ENCODE measurements around the gene PRDM16. TPM values are rescaled to one million over a fixed set of nuclear protein-coding genes. Genes with fewer than 3 reads are reported as not detected.

Gene PRDM16
- total and polyA plus RNA-seq, 5 experiments from 2014 or later = not detected

DNA sequence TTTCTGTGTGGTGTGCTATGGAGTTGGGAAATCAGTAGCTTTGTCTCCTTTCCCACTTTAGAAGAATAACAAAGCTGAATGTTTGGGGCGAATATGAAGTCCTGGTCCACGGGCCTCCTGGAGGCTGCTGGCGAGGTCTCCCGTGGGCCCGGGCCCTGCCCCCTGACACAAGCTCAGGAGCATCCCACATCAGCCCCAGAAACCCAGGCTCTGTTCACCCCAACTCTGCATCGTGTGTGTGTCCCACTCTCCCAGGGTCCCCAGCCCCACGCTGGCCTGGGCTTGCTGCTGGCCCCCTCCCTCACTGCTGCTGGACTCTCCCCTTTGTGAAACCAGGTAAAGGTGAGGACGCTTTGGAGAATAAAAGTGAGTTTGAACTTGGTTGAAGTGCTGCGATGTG lies 8.1 kb downstream of the PRDM16 start:
- DNase-seq = no peak
- POLR2A ChIA-PET = no interaction called here
- H3K4me3 Mint-ChIP-seq = no peak overlapping the region
- ATAC-seq = no peak
- H3K4me1 Mint-ChIP-seq = peaks cover 0 to 9% (median 4%) of the 10 kb centered on the region in 4 donors
- no peaks in the 10 kb centered on the region for H3K36me3 Mint-ChIP-seq
- peaks cover 9 to 53% (median 19%) of the 10 kb centered on the region in 5 donors for H3K27me3 Mint-ChIP-seq
- H3K27ac Mint-ChIP-seq = no peak overlapping the region
- no peaks in the 10 kb centered on the region for H3K9me3 Mint-ChIP-seq

DNA sequence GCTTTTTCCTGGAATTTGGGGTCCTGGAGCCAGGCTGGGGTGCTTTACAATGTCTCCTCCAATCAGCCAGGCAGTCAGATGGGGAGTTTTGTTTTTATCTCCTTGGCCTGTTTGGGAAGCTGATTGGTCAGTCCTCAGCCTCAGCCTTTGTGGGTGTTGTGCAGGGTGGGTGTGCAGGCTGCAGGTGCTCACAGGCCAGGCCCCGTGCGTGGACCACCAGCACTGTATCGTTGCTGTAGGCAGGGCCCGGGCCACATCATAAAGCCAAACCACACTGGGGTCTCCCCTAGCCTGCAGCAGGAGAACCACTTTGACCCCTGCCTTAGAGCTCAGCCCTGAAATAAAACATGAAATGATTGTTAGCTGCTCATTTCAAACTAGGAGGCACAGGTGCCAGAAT lies 8.6 kb downstream of the PRDM16 start:
- Mint-ChIP-seq H3K9me3 (no peaks in the 10 kb centered on the region), H3K27me3 (peaks cover 8 to 49% (median 17%) of the 10 kb centered on the region in 5 donors), H3K4me1 (peaks cover 0 to 8% (median 4%) of the 10 kb centered on the region in 4 donors), H3K36me3 (no peaks in the 10 kb centered on the region), H3K27ac (no peak overlapping the region), H3K4me3 (no peak overlapping the region)
- POLR2A ChIA-PET = no interaction called here
- DNase-seq (no peak), ATAC-seq (no peak)

DNA sequence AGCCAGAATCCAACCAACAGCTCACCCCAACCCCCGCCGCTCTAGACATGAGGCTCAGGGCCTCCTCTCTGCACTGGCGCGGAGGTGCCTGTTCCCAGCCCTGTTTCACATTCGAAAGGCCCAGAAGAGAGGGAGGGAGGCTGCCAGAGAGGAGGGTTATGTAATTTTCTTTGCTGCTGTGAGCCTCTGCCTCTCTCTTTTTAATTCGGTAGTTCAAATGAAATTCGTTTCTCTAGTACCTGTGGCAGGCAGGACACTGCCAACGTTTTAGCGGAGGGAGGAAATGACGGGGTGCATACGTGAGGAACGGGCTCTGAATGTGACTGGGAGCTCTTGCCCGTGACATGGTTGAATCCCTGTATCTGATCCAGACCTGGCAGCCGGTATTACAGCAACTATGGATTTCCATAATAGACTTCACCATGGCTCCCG lies 9.4 kb downstream of the PRDM16 start:
- POLR2A ChIA-PET = no interaction called here
- peaks cover 8 to 48% (median 17%) of the 10 kb centered on the region in 5 donors for H3K27me3 Mint-ChIP-seq
- DNase-seq (no peak), ATAC-seq (peak in 1 of 2 donors; percentile 65)
- peaks cover 0 to 8% (median 4%) of the 10 kb centered on the region in 4 donors for H3K4me1 Mint-ChIP-seq
- no peak overlapping the region for H3K4me3 Mint-ChIP-seq
- no peaks in the 10 kb centered on the region for H3K36me3 Mint-ChIP-seq
- no peaks in the 10 kb centered on the region for H3K9me3 Mint-ChIP-seq
- H3K27ac Mint-ChIP-seq = peak overlapping the region in 3 of 10 donors; percentile 12 to 41 (median 39)

- H3K36me3 Mint-ChIP-seq = no peaks in the 10 kb centered on the region
- peaks cover 8 to 48% (median 17%) of the 10 kb centered on the region in 5 donors for H3K27me3 Mint-ChIP-seq
- H3K4me3 Mint-ChIP-seq = peak overlapping the region in 1 of 10 donors; percentile 60
- peak overlapping the region in 2 of 10 donors; percentile 12 to 41 for H3K27ac Mint-ChIP-seq
- H3K9me3 Mint-ChIP-seq = no peaks in the 10 kb centered on the region
- no peak for DNase-seq
- H3K4me1 Mint-ChIP-seq = peaks cover 0 to 8% (median 4%) of the 10 kb centered on the region in 4 donors
- peak in 1 of 2 donors; percentile 10 for ATAC-seq
- POLR2A ChIA-PET = no interaction called here
Measured at GRCh38 chr1:3078871-3079270, 9.9 kb downstream of the PRDM16 start.

GRCh38 chr1:3079381-3080052 lies 10.5 kb downstream of the PRDM16 start:
- Mint-ChIP-seq H3K36me3 (no peaks in the 10 kb centered on the region), H3K27me3 (peaks cover 8 to 42% (median 17%) of the 10 kb centered on the region in 5 donors), H3K4me1 (peaks cover 0 to 8% (median 4%) of the 10 kb centered on the region in 4 donors), H3K27ac (peak overlapping the region in 1 of 10 donors; percentile 56), H3K4me3 (peak overlapping the region in 1 of 10 donors; percentile 60), H3K9me3 (no peaks in the 10 kb centered on the region)
- ATAC-seq (no peak), DNase-seq (no peak)
- POLR2A ChIA-PET = no interaction called here

DNA sequence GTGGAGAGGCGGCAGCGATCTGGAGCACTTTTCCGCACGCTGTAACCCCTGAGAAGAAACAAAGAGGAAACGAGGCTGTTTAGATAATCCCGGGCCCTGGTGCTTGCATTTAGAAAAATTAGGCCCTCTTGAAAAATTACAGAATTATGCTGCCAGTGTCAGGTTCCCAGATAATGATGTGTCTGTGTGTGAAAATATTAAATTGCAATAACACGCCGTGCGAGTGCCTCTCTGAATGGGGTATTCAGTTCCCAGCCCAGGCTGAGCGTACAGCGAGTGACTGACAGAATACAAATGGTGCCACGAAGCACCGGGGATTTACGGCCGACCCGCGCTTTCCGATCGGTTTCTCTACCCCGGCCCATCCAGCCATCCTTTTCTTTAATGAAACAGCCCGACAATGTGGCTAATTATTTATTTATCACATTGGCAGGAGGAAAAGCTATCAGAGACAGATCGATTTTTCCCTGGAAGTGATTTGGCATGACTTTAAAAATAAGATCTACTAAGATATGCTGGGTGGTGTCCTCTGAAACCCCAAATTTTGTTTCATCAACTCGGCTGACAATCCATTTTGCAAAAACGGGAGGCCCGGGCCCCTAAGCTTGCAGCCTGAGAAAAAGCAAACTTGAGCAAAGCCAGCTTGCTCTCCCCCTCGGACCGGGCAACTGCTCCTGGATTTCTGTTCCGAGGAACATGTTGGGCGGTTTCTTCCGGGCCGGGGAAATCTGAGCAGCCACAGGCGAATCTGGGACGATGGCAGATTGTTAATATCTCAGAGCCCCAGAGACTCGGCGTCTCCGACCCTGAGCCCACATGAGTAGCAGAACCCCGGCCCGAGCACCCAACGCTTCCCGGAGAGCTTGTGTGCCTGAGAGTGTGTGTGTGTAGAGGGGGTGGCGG lies 11.3 kb downstream of the PRDM16 start:
- H3K9me3 Mint-ChIP-seq = no peaks in the 10 kb centered on the region
- peaks cover 0 to 8% (median 4%) of the 10 kb centered on the region in 4 donors for H3K4me1 Mint-ChIP-seq
- H3K27me3 Mint-ChIP-seq = peaks cover 7 to 40% (median 17%) of the 10 kb centered on the region in 5 donors
- ATAC-seq = no peak
- H3K27ac Mint-ChIP-seq = peak overlapping the region in 1 of 10 donors; percentile 56
- H3K4me3 Mint-ChIP-seq = no peak overlapping the region
- DNase-seq = no peak
- no peaks in the 10 kb centered on the region for H3K36me3 Mint-ChIP-seq
- POLR2A ChIA-PET = no interaction called here

DNA sequence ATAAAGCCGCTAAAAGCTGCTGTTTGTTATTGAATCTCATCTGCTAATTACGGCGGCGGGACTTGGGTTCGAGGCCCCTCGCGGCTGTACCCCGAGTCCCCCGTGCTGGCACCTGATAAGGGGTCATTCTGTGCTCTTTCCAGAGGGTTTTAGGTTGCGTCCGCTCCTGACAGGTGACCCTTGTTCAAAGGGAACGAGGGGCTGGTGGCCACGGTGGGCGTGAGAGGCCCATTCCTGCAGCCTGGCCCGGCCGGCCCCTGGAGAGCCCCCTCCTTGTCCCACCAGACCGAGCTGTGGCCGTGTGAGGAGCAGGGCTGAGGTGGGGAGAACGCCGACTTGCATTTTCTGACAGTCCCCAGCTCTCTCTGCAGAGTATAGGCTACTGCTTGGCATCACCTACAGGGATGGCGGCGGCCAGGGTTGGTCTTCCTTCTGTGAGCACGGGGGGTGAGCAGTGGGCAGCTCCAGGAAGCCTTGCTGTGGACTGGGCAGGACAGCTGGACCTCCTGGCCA lies 12.2 kb downstream of the PRDM16 start:
- Mint-ChIP-seq H3K4me3 (no peak overlapping the region), H3K27me3 (peaks cover 5 to 36% (median 14%) of the 10 kb centered on the region in 5 donors), H3K27ac (no peak overlapping the region), H3K36me3 (no peaks in the 10 kb centered on the region), H3K4me1 (peaks cover 0 to 8% (median 4%) of the 10 kb centered on the region in 4 donors), H3K9me3 (no peaks in the 10 kb centered on the region)
- ATAC-seq = no peak
- POLR2A ChIA-PET = no interaction called here
- DNase-seq = no peak

- POLR2A ChIA-PET = no interaction called here
- Mint-ChIP-seq H3K4me3 (no peak overlapping the region), H3K27me3 (peaks cover 4 to 29% (median 12%) of the 10 kb centered on the region in 5 donors), H3K27ac (no peak overlapping the region), H3K36me3 (no peaks in the 10 kb centered on the region), H3K4me1 (peaks cover 0 to 8% (median 4%) of the 10 kb centered on the region in 4 donors), H3K9me3 (no peaks in the 10 kb centered on the region)
- DNase-seq = no peak
- ATAC-seq = no peak
Measured at GRCh38 chr1:3082051-3082450, 13.0 kb downstream of the PRDM16 start.

- POLR2A ChIA-PET = no interaction called here
- no peaks in the 10 kb centered on the region for H3K9me3 Mint-ChIP-seq
- ATAC-seq (no peak), DNase-seq (no peak)
- peaks cover 0 to 8% (median 4%) of the 10 kb centered on the region in 4 donors for H3K4me1 Mint-ChIP-seq
- no peak overlapping the region for H3K27ac Mint-ChIP-seq
- H3K27me3 Mint-ChIP-seq = peaks cover 4 to 21% (median 10%) of the 10 kb centered on the region in 5 donors
- no peaks in the 10 kb centered on the region for H3K36me3 Mint-ChIP-seq
- H3K4me3 Mint-ChIP-seq = no peak overlapping the region
Measured at GRCh38 chr1:3082571-3083516, 13.8 kb downstream of the PRDM16 start.

GRCh38 chr1:3084154-3084553 lies 15.2 kb downstream of the PRDM16 start:
- Mint-ChIP-seq H3K27me3 (peaks cover 0 to 8% (median 5%) of the 10 kb centered on the region in 5 donors), H3K4me1 (peaks cover 0 to 1% (median 0%) of the 10 kb centered on the region in 4 donors), H3K9me3 (no peaks in the 10 kb centered on the region), H3K27ac (peak overlapping the region in 1 of 10 donors; percentile 13), H3K4me3 (no peak overlapping the region), H3K36me3 (no peaks in the 10 kb centered on the region)
- ATAC-seq = no peak
- POLR2A ChIA-PET = no interaction called here
- DNase-seq = no peak

- Mint-ChIP-seq H3K27me3 (peaks cover 0 to 6% (median 2%) of the 10 kb centered on the region in 5 donors), H3K36me3 (no peaks in the 10 kb centered on the region), H3K4me1 (no peaks in the 10 kb centered on the region), H3K4me3 (no peak overlapping the region), H3K27ac (no peak overlapping the region), H3K9me3 (no peaks in the 10 kb centered on the region)
- POLR2A ChIA-PET = no interaction called here
- no peak for DNase-seq
- no peak for ATAC-seq
Measured at GRCh38 chr1:3084726-3085125, 15.7 kb downstream of the PRDM16 start.

- Mint-ChIP-seq H3K4me3 (no peak overlapping the region), H3K9me3 (no peaks in the 10 kb centered on the region), H3K27ac (no peak overlapping the region), H3K27me3 (peaks cover 0 to 2% (median 0%) of the 10 kb centered on the region in 5 donors), H3K36me3 (no peaks in the 10 kb centered on the region), H3K4me1 (no peaks in the 10 kb centered on the region)
- POLR2A ChIA-PET = no interaction called here
- no peak for DNase-seq
- ATAC-seq = no peak
Measured at GRCh38 chr1:3085721-3086120, 16.7 kb downstream of the PRDM16 start.

Measured in naive thymus-derived CD8-positive, alpha-beta T cell (primary cell).